ENCODE data around the gene MIP.
"Not testable (repeated sequence)": the region's sequence is repeated elsewhere in the genome, so short reads cannot be mapped to it uniquely, and the experiment has no call there.

GRCh38 chr12:56401125-56401524 is 53.3 kb downstream of the MIP start:
- TF ChIP-seq, protein P1, sequence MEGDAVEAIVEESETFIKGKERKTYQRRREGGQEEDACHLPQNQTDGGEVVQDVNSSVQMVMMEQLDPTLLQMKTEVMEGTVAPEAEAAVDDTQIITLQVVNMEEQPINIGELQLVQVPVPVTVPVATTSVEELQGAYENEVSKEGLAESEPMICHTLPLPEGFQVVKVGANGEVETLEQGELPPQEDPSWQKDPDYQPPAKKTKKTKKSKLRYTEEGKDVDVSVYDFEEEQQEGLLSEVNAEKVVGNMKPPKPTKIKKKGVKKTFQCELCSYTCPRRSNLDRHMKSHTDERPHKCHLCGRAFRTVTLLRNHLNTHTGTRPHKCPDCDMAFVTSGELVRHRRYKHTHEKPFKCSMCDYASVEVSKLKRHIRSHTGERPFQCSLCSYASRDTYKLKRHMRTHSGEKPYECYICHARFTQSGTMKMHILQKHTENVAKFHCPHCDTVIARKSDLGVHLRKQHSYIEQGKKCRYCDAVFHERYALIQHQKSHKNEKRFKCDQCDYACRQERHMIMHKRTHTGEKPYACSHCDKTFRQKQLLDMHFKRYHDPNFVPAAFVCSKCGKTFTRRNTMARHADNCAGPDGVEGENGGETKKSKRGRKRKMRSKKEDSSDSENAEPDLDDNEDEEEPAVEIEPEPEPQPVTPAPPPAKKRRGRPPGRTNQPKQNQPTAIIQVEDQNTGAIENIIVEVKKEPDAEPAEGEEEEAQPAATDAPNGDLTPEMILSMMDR (IDR thresholded peaks at IDR 0.05; ENCODE audit: insufficient read depth, low read length, poor library complexity, severe bottlenecking), result not testable (repeated sequence)
- not testable (repeated sequence) for TF ChIP-seq EZH2phosphoT487 (conservative IDR thresholded peaks at IDR 0.05; ENCODE audit: low read length)

All from SU-DHL-6 (cell line).